ENCODE measurements around the gene ATPAF2.

Gene ATPAF2

DNA sequence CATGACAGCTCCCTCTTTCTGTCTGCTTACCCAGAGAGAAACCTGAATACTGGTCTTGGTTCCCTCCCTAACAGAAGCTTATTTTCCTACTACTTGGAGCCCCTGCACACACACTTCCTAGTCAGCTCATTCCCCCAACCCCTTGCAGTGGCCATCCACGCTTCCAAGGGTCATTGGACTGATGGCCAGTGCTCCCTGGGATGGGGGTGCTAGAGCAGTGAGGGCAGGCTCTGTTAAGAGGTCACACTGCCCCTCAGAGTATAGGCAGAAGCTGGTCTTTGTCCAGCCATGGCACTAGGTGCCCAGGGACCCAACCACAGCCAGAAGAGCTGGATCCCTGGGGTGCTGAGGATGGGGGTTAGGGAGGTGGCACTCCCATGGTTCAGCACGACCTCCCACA is 53.8 kb downstream of the ATPAF2 start:
- DNase-seq (ENCODE audit: low spot score): no peak

DNA sequence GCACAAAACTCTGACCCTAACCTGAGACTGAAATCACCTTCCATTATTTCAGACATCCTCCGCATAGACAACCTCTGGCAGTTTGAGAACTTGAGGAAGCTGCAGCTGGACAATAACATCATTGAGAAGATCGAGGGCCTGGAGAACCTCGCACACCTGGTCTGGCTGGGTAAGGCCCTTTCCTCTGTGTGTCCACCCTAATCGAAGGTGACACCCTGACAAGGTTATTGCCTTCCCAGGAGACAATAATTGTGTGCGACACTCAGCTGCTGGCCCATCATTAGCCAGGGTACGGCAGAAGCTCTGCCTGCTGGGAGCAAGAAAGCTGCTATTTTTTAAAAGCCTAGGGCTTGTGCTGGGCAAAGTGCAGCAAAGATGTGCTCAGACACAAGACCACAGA is 55.2 kb downstream of the ATPAF2 start:
- DNase-seq (ENCODE audit: low spot score): no peak

DNA sequence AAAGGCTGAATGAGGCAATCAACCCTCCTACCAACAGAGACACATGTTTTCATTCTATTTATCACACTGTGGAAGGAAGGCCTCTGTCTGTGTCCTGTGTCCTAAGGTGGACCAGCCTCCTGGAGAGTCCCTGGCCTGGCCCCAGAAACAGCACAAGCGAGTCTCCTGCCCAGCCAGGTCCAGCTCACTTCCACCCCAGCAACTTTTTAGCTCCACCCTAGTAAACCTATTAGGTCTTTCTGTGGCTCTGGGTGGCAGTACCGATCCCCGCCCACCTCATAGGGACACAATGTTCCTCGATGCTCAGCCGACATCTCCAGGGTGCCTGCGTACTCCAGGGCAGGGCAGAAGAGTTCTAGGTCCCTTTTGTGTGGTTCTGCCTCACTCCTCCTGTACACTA is 55.6 kb downstream of the ATPAF2 start:
- no peak for DNase-seq (ENCODE audit: low spot score)

DNA sequence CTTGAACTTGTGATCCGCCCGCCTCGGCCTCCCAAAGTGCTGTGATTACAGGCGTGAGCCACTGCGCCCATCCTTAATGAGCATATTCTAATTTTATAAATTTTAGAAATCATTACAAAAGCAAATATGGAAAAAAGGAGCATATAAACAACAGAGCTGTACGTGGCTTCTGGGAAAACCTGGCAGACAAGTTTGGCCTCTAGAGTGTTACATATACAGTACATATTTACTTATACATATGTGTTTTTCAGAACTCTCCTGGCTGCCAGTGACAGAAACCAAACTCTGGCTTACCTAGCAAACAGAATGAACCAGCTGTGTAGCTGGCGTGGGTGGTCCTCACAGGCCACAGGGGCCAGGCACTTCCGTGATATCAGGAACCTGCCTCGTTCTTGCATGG is 56.2 kb downstream of the ATPAF2 start:
- DNase-seq (ENCODE audit: low spot score): no peak

DNA sequence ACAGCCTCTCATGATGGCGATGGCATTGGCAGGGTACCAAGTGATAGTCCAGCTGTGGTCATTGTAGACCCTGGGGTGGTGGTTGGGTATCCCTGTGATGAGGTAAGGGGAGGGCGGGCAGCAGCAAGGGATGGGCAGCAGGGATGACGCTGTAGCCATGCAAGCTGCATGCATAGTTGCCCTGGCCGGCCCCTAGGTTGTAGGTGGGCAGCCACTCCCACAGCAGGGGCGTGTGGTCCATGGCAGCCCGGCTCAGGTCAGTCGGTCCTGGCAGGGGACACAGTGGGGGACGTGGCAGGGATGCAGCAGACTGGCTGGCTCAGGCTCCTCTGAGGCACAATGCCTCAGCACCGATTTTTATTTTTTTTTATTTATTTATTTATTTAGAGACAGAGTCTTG is 57.6 kb downstream of the ATPAF2 start:
- no peak for DNase-seq (ENCODE audit: low spot score)

DNA sequence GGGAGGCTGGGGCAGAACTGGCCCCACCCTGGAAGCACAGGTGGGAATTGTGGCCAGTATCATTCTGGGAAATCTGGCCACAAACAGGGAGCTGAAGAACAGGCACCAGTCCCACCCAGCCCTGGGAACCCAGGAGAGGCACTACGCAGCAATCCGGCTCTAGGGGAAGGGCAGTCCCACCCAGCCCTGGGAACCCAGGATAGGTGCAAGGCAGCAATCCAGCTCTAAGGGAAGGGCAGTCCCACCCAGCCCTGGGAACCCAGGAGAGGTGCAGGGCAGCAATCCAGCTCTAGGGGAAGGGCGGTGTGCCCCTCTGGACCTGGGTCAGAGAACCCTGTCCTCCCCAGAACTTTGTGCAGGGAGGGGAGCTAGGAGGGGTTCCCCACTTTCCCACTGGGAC is 59.2 kb downstream of the ATPAF2 start:
- no peak for DNase-seq (ENCODE audit: low spot score)

DNA sequence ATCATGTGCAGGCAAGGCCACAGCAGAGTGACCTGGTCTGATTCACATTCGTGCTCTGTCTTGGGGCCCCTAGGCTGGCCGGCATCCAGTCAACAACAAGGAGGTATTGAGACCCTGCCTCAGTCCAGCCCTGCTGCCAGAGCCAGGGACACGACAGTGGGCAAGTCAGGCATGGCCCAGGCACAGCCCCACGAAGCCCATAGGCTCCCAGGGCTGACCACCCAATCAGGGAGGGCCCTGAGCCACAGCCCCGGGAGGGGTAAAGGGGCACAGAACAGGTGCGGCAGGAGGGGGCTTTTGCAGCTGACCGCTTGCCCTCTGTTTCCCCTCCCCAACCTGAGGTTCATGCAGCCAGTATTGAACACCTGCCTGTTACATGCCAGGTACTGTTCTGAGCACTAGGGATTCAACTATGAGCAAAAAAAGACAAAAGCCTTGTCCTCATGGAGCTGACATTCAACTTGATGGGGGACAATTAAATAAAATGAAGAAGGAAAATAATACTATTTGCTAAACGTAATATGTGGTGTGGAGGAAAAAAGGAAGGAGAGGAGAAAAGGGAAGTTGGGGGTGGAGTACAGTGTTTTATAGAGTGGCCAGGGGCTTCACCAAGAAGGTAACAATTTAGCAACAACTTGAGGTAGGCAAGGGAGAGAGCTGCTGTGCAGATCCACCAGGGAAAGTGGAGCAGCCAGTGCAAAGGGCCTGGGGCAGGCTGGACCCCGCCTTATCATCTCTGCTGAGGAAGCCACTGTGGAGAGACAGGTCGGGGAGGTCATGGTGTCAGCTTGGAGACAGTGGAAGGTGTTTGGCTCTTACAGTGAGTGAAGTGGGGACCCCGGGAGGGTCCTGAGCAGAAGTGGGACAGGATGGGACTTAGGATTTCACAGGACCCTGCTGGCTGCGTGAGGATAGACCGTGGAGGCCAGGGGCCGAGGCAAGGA is 60.2 kb downstream of the ATPAF2 start:
- no peak for DNase-seq (ENCODE audit: low spot score)

DNA sequence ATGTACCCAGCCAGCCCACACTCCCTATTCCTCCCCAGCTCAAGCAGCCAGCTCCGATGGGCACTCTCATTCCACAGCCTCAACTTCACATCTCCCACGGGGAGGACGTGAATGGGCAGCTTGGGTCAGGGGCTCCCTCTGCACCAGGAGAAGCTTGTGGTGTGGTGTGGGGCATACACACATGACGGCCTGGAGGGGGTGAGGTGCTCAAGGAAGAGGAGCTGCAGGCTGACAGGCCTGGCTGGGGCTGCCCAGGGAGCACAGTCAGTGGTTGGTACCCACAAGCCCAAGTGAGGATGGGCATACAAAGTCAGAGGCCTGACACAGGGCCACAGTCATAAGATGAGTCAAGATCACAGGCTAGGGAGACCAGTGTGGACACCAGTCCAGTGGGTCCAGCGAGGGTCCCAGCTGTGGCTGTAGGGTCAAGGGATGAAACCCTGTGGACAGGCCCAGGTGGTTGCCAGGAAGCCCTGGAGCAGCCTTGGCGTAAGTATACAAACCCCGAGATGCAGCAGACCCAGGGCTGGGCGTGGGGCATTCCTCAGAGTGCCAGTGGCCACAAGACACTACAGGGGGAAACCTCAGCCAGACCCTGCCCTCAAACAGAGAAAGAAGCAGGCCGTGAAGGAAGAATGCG is 61.9 kb downstream of the ATPAF2 start:
- no peak for DNase-seq (ENCODE audit: low spot score)

DNA sequence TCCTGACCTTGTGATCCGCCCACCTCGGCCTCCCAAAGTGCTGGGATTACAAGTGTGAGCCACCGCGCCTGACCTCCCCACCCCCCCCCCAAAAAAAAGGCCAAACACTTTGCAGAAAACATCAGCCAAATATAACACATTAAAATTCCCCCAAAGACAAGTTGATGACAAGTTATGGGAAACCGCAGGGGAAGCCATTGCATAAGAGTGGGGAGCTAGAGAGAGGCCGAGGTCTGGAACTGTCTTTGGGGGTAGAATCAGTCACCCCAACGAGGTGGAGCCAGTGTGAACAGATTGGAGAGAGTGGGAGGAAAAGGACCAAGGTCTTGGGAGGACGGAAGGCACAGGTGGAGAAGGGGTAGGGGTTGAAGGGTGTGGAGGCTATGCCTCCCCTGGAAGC is 63.5 kb downstream of the ATPAF2 start:
- DNase-seq (ENCODE audit: low spot score): no peak

DNA sequence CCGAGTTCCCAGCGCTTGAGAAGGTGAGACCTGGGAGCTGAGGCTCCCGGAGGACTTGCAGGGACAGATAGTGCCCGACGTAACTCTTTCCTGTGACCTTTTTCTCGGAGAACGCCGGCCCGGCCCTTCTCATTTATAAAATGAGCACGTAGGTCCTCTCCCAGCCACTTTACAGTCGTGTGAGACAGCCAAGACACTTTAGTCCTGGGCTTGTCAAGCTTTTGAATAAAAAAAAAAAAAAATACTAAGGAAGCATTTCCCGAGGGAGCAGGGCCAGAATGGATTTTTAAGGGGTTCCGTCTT is 66.1 kb downstream of the ATPAF2 start:
- DNase-seq (ENCODE audit: low spot score): no peak

DNA sequence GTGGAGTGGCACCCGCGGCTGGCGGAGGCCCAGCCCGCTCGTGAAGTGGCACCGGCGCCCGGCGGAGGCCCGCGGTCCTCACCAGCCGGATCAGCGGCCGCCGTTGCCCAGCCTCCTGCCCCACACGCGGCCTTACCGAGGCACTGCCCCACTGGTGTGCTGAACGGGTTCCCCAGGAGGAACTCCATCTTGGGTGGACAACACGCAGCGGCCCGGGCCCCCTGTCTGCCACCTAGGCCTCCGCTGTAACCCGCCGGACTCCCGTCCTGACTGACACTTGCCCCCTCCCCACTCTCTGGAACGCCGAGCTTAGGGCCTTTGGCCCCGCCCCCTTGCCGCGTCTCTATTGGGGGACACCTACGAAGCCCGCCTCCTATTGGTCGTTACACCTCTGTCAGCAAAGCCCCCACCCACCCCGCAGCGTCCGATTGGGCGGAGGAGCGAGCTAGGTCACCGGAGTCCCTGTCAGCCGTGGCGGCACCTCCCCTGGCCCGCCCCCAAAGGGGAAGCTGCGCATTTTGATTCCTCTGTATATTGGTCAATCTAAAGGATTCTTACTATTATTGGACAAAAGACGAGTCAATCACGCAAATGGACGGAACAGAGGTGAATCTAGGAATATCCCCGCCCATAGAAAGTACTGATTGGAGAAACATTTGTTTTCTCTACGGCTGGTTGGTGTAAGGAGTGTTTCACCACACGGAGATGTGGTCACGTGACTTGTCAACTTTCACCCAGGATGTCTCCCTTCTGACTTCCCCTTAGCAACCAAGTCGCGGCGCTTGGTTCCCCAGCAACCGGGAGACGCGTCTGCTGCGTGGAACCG is 66.6 kb downstream of the ATPAF2 start, which contains the start of the genes DRC3 and TOM1L2:
TSS of gene DRC3 (plus strand) at position 737 of the 826 bp plus-strand sequence. CDS start 4,737 bp downstream, outside the sequence.
TSS of gene TOM1L2 (minus strand) at position 275 of the 826 bp plus-strand sequence. CDS start at position 188, 87 bp downstream.
- DNase-seq (ENCODE audit: low spot score): peak; percentile 100

DNA sequence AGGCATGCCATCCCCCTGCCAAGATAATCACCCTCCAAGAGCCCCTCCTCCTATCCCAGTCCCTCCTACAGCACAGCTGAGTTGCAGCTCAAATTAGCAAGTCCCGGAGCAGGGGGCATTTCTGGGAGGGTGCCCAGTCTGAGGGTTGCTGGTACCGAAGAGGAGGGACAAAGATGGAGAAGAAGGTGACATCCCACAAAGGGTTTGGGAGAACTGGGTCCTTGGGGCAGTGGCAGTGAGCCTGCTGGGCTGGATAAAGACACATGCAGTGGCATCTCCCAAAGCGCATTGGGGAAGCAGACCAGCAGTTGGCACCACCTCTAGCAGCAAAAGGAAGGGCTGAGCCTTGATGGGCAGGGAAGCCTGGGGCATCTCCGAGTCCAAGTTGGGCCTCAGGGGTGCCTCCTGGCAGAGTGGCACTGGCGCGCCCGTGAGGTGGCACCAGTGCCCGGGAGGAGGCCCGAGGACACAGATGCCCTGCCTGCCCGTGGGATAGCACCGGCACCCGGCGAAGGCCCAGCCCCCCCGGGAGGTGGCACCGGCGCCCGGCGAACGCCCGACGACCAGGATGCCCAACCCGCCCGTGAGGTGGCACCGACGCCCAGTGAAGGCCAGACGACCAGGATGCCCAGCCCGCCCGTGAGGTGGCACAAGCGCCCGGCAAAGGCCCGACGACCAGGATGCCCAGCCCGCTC is 67.4 kb downstream of the ATPAF2 start:
- peak; percentile 28 for DNase-seq (ENCODE audit: low spot score)

DNA sequence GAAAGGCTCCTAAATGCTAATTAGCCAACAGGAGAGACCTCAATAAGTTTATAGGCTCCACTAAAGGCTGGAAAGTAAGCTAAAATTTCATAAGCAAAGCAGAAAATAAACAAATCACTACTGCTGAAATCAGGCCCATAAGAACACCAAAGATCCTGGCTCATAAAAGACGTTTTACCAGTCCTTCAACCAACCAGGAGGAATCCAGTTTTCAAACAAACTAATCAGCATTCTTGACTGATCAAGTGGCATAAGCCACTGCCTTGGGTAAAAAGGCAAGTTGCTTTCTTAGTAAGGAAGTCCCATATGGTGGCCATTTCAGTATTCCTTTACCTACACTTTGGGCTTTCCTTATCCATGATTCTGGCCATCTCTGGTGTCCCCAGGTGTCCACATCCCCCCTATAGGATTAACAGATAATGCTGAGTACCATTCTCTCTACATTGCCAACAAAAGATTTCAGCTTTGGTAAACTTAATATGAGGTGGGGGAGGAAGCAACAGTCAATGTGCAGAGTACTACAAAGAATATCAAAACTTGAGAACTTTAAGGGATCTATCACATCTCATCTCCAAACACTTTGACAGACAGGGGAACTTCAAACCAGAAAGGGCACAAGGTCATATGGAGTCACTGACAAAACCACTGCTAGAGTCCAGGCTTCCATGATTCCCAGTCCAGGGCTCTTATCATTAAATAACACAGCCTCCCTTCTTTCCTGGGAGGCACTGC is 68.1 kb downstream of the ATPAF2 start:
- DNase-seq (ENCODE audit: low spot score): no peak
